HG03135 (cell line): ENCODE data around the gene PSMB9.
"Not testable (repeated sequence)": the region's sequence is repeated elsewhere in the genome, so short reads cannot be mapped to it uniquely, and the experiment has no call there.

Experiments
- ATAC-seq: cut with Tn5 transposase; IDR thresholded peaks from one replicate; pipeline ENCODE4 v1.9.1; 2021; ENCODE audit warnings: mild to moderate bottlenecking, moderate library complexity; ENCODE audit not compliant: unreplicated experiment

The PSMB9 gene

GRCh38 chr6:32857156-32857891 is 3.3 kb downstream of the PSMB9 start:
- ATAC-seq: no peak

DNA sequence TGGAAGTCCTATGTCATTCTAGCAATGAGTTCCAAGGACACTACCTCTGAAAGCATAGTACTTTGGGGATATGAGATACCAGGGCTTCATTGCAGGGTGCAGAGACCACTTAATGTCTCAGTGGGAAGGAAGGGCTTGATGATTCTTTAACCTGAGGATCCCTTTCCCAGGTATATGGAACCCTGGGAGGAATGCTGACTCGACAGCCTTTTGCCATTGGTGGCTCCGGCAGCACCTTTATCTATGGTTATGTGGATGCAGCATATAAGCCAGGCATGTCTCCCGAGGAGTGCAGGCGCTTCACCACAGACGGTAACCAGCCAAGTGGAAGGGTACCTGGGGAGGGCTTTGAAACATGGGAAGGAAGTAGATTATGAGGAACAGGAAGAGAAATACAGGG is 4.2 kb downstream of the PSMB9 start:
- ATAC-seq: no peak

DNA sequence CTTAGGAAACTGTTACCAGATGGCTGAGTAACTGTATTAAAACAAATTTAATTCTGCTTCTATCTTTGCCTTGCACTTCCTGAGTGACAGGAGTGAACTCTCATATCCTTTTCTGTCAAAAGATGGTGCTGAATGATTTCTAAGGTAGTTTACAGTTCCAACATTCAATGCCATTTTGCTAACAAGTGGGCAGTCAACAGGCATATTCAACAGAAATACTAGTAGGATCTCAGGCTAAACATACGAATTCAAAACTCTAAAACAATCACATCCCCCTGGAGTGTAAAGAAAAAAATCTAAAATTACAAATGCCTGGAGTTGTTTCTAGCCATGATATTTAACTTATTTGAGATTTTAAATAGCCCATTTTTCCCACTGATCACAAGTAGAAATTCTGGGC is 6.7 kb downstream of the PSMB9 start:
- ATAC-seq: no peak

DNA sequence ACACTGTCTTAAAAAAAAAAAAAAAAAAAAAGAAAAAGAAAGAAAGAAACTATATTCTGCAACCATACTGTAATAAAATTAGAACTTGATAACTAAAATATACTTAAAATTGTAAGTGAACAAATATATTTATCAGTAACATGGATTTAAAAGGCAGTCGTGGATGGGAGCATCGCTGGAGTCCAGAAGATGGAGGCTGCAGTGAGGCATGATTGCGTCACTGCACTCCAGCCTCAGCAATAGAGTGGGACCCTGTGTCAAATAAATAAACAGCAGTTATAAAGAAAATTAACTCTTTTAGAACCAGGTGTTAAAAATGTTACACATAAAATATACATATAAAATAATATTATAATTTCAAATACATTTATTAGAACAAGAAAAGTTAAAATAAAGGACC is 8.7 kb downstream of the PSMB9 start:
- ATAC-seq: no peak

DNA sequence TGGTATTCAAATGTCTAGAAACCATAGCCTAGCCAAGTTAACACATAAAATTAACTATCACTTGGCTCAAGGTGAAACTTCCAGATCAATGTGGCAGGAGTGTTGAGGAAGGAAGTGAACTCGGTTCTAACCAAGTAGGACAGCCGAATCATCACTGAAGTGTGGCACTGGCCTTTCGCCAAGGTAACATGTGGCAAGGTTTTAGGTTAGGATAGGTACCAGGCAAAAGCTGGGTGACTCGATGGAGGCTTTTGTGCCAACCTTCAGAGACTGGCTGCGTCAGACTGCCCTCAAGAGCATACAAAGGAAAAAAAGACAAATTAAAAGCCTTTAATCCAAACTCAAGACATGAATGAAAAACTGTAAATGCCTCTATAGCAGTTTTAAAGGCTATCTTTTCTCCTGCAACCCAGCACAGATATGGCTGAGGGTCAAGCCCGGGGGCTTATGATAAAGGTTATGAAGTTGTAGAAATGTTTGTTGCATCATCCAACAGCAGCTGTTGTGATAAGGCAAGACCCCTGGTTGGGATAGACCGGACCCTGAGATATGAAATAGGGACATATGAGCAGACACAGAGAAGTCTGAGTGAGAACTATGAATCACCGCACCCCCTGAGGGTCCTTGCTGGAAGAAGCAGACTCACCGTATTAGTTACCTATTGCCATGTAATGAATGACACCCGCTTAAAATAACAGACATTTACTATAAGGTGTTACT is 11.9 kb downstream of the PSMB9 start:
- no peak for ATAC-seq

GRCh38 chr6:32867022-32867477 is 13.1 kb downstream of the PSMB9 start:
- ATAC-seq: no peak

GRCh38 chr6:32867554-32868256 is 13.7 kb downstream of the PSMB9 start:
- no peak for ATAC-seq

DNA sequence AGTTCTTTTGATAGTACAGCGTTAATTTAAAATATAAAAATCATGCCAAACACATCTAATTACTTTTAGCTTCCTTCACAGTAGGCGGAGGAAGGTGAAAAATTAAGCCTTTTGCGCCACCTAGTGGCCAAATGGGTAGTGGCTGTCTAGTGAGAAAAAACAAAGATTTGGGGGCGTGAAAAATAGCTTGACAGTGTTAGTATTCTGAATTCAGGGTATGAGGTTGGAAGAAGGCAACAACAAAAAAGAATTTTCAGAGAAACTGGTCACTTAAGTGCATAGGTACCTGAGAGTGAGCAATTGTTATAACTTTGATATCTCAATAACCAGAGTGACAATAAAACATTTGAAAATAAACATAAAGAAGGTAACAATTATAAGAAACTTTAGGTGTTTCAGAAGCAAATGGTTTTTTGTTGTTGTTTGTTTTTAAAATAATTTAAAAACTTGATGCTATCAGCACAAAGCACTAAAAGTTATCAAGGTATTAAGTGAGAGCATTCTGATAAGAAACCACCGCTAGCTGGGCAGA is 14.3 kb downstream of the PSMB9 start:
- ATAC-seq: no peak

GRCh38 chr6:32873947-32874346 is 20.0 kb downstream of the PSMB9 start:
- not testable (repeated sequence) for ATAC-seq

GRCh38 chr6:32876603-32877002 is 22.6 kb downstream of the PSMB9 start:
- ATAC-seq: no peak

- no peak for ATAC-seq
These were observed 25.7 kb downstream of the PSMB9 start for GRCh38 chr6:32879691-32880090.

DNA sequence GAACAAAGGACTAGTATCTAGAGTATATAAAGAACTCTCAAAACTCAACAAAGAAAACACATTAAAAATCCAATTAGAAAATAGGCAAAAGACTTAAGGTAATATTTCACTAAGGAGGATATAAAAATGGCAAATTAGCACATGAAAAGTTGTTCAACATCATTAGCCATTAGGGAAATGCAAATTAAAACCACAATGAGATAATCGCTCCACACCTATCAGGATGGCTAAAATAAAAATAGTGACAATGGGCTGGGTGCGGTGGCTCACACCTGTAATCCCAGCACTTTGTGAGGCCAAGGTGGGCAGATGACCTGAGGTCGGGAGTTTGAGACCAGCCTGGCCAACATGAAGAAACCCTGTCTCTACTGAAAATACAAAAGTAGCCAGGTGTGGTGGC is 27.0 kb downstream of the PSMB9 start:
- not testable (repeated sequence) for ATAC-seq

GRCh38 chr6:32882879-32883250 is 28.9 kb downstream of the PSMB9 start:
- no peak for ATAC-seq

- no peak for ATAC-seq
These were observed 29.8 kb downstream of the PSMB9 start for GRCh38 chr6:32883789-32884188.

- no peak for ATAC-seq
These were observed 31.8 kb downstream of the PSMB9 start for GRCh38 chr6:32885698-32886286.

GRCh38 chr6:32886681-32887383 is 32.8 kb downstream of the PSMB9 start:
- no peak for ATAC-seq

GRCh38 chr6:32887616-32888015 is 33.6 kb downstream of the PSMB9 start:
- no peak for ATAC-seq

DNA sequence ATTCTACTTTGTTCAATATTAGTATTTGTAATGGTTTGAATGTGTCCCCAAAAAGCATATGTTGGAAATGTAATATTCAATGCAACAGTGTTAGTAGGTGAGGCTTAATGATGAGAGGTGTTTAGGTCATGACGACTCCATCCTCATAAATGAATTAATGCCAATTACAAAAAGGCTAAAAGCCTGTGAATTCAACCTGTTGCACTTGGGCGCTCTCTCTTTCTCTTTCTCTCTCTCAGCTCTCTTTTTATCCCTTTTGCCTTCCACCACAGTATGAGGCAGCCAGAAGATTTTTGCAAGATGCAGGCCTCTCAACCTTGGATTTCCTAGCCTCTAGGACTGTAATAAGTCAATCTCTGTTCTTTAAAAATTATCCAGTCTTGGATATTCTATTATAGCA is 34.6 kb downstream of the PSMB9 start:
- ATAC-seq: no peak

DNA sequence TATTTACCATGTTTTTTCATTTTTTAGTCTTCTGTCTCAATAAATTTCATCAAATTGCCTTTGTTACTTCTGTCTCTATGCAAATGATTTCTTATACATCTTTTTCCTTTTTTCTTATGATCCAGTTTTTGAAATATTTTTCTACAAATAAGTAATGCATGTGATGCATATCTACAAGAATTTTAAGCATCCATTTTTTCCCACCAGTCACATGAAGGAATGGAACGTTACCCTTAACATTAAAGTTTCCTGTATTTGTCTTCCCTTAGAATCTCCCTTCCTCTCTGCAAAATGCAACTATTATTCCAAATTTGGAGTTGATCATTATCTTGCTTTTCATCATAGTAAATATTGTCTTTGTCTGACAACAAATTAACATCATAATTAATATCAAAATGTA is 35.5 kb downstream of the PSMB9 start:
- ATAC-seq: no peak

- no peak for ATAC-seq
These were observed 36.8 kb downstream of the PSMB9 start for GRCh38 chr6:32890831-32891230.
